DOHH2 (cell line): ENCODE results near the gene PCDH18.

ENCODE experiments used
- H3F3A ChIP-seq: fragments of 200-600 bp; sonication (generic), shearing (Covaris generic); 2 replicates; pipeline ENCODE4 v1.6.0; 2016; ENCODE audit warnings: antibody characterized with exemption, mild to moderate bottlenecking; ENCODE audit not compliant: control insufficient read depth, insufficient read depth
- H3K27ac ChIP-seq: fragments of 200-600 bp; sonication (generic); 2 replicates; pipeline ENCODE4 v1.5.1; 2014; ENCODE audit warnings: low read depth, mild to moderate bottlenecking, low read length, moderate library complexity
- H3K27me3 ChIP-seq: fragments of 200-600 bp; sonication (generic); 2 replicates; pipeline ENCODE4 v1.6.1; 2014; ENCODE audit warnings: mild to moderate bottlenecking, low read length, mixed read lengths; ENCODE audit not compliant: control insufficient read depth
- H3K36me3 ChIP-seq: fragments of 200-600 bp; sonication (generic); 2 replicates; pipeline ENCODE4 v1.6.1; 2014; ENCODE audit warnings: mild to moderate bottlenecking, low read length, moderate library complexity, mixed read lengths; ENCODE audit not compliant: control insufficient read depth
- H3K4me1 ChIP-seq: fragments of 200-600 bp; sonication (generic); 2 replicates; pipeline ENCODE4 v1.6.1; 2014; ENCODE audit warnings: mild to moderate bottlenecking, low read length, mixed read lengths; ENCODE audit not compliant: control insufficient read depth
- H3K4me2 ChIP-seq: fragments of 200-600 bp; sonication (generic); 2 replicates; pipeline ENCODE4 v1.6.0; 2014; ENCODE audit warnings: mild to moderate bottlenecking, low read length, moderate library complexity
- H3K4me3 ChIP-seq: fragments of 200-600 bp; sonication (generic); 2 replicates; pipeline ENCODE4 v1.5.1; 2014; ENCODE audit warnings: mild to moderate bottlenecking, low read length, mixed read lengths
- H3K79me2 ChIP-seq: fragments of 200-600 bp; sonication (generic); 2 replicates; pipeline ENCODE4 v1.6.1; 2014; ENCODE audit warnings: mild to moderate bottlenecking, low read length, mixed read lengths; ENCODE audit not compliant: control insufficient read depth
- H3K9me2 ChIP-seq: fragments of 200-600 bp; sonication (generic); replicated peaks from 2 replicates; pipeline ENCODE4 v1.6.1; 2014; ENCODE audit warnings: mild to moderate bottlenecking, low read length, mixed read lengths; ENCODE audit not compliant: control insufficient read depth
- H3K9me3 ChIP-seq: fragments of 200-600 bp; sonication (generic); 2 replicates; pipeline ENCODE4 v1.6.1; 2014; ENCODE audit warnings: antibody characterized with exemption, low read length, mixed read lengths; ENCODE audit not compliant: control insufficient read depth, insufficient read depth
- H4K20me1 ChIP-seq: fragments of 200-600 bp; sonication (generic); 2 replicates; pipeline ENCODE4 v1.6.0; 2014; ENCODE audit warnings: low read depth, mild to moderate bottlenecking, antibody characterized with exemption, low read length, moderate library complexity; ENCODE audit not compliant: control insufficient read depth, insufficient read depth
- CTCF ChIP-seq: fragments of 200-600 bp; sonication (generic); IDR thresholded peaks from one replicate; pipeline ENCODE4 v1.5.1; 2014; ENCODE audit warnings: antibody characterized with exemption, mild to moderate bottlenecking, low read depth, low read length; ENCODE audit not compliant: poor library complexity, severe bottlenecking
- EZH2phosphoT487 ChIP-seq: fragments of 200-600 bp; sonication (generic); IDR thresholded peaks from 2 replicates; pipeline ENCODE4 v1.6.1; 2017; ENCODE audit warnings: borderline replicate concordance, mild to moderate bottlenecking, antibody characterized with exemption, low read length, moderate library complexity, mixed read lengths

PCDH18 gene

GRCh38 chr4:137514406-137515111 lies 17.7 kb downstream of the PCDH18 start:
- H3K27me3 ChIP-seq: no peaks in the 10 kb centered on the region
- H3K4me3 ChIP-seq: no peak overlapping the region
- TF ChIP-seq EZH2phosphoT487 (no peak), CTCF (no peak)
- H4K20me1 ChIP-seq: no peaks in the 10 kb centered on the region
- H3K36me3 ChIP-seq: no peaks in the 10 kb centered on the region
- no peak overlapping the region for H3K4me2 ChIP-seq
- H3F3A ChIP-seq: no peaks in the 10 kb centered on the region
- no peaks in the 10 kb centered on the region for H3K9me3 ChIP-seq
- no peak overlapping the region for H3K27ac ChIP-seq
- H3K4me1 ChIP-seq: no peaks in the 10 kb centered on the region
- no peaks in the 10 kb centered on the region for H3K79me2 ChIP-seq
- H3K9me2 ChIP-seq: no peaks in the 10 kb centered on the region

- TF ChIP-seq EZH2phosphoT487 (no peak), CTCF (no peak)
- Histone ChIP-seq H4K20me1 (no peaks in the 10 kb centered on the region), H3K9me3 (no peaks in the 10 kb centered on the region), H3K4me1 (no peaks in the 10 kb centered on the region), H3K4me3 (no peak overlapping the region), H3K79me2 (no peaks in the 10 kb centered on the region), H3F3A (no peaks in the 10 kb centered on the region), H3K9me2 (no peaks in the 10 kb centered on the region), H3K27ac (no peak overlapping the region), H3K36me3 (no peaks in the 10 kb centered on the region), H3K4me2 (no peak overlapping the region), H3K27me3 (no peaks in the 10 kb centered on the region)
Observed at GRCh38 chr4:137510557-137511265, 21.6 kb downstream of the PCDH18 start.

- Histone ChIP-seq H3F3A (no peaks in the 10 kb centered on the region), H3K4me2 (no peak overlapping the region), H3K79me2 (no peaks in the 10 kb centered on the region), H3K9me2 (no peaks in the 10 kb centered on the region), H3K9me3 (no peaks in the 10 kb centered on the region), H3K4me1 (no peaks in the 10 kb centered on the region), H3K27me3 (no peaks in the 10 kb centered on the region), H3K27ac (no peak overlapping the region), H4K20me1 (no peaks in the 10 kb centered on the region), H3K4me3 (no peak overlapping the region), H3K36me3 (no peaks in the 10 kb centered on the region)
- TF ChIP-seq CTCF: no peak
- no peak for TF ChIP-seq EZH2phosphoT487
Observed at GRCh38 chr4:137509855-137510282, 22.4 kb downstream of the PCDH18 start.
